SK-N-SH (cell line): ENCODE results near the gene TMEM109. TPM values are rescaled to one million over a fixed set of nuclear protein-coding genes. Genes with fewer than 3 reads are reported as not detected.

Source experiments
- CTCF ChIA-PET: fragments of 300-600, 350-600 bp; formaldehyde crosslinking; extraction: SDS; loops from one replicate; lab custom pipeline; 2021; lab: Yijun Ruan, JAX
- POLR2A ChIA-PET: fragments of 350-600 bp; sonication (Branson Sonifier 250); formaldehyde crosslinking; extraction: SDS; loops from one replicate; lab custom pipeline; 2020; ENCODE audit warnings: antibody characterized with exemption, inconsistent platforms; lab: Yijun Ruan, JAX
- DNase-seq: peaks from one replicate; pipeline ENCODE4 v3.0.0; 2012
- H2AFZ ChIP-seq: fragments of 200-600 bp; sonication (generic); 2 replicates; pipeline ENCODE4 v1.8.1; 2016; ENCODE audit warnings: antibody characterized with exemption, mild to moderate bottlenecking, low read depth
- H3F3A ChIP-seq: fragments of 200-600 bp; sonication (generic); replicated peaks from 2 replicates; pipeline ENCODE3; 2016; ENCODE audit warnings: antibody characterized with exemption, mild to moderate bottlenecking; ENCODE audit not compliant: insufficient read depth
- H3K27ac ChIP-seq, 2 experiments: fragments of 200-500 bp in 1 of 2; fragments of 200-600 bp in 1 of 2; sonication (Bioruptor generic) in 1 of 2; sonication (generic), shearing (Covaris generic) in 1 of 2; 2 replicates each; pipeline versions ENCODE4 v1.5.1 to v1.6.1; 2014 to 2016; ENCODE audit warnings: low read depth in 2 of 2, inconsistent platforms in 1 of 2, low read length in 1 of 2, mild to moderate bottlenecking in 1 of 2, mixed read lengths in 1 of 2
- H3K27me3 ChIP-seq: fragments of 200-600 bp; sonication (generic), shearing (Covaris generic); 2 replicates; pipeline ENCODE4 v1.6.1; 2016; ENCODE audit warnings: mixed run types; ENCODE audit not compliant: insufficient read depth
- H3K36me3 ChIP-seq, 2 experiments: fragments of 200-500 bp in 1 of 2; fragments of 200-600 bp in 1 of 2; sonication (Bioruptor generic) in 1 of 2; sonication (generic) in 1 of 2; replicated peaks in 1 of 2; 2 replicates each; pipeline versions ENCODE3 to v1.5.1; 2014 to 2016; ENCODE audit warnings: low read length in 1 of 2, mild to moderate bottlenecking in 1 of 2; ENCODE audit not compliant: insufficient read depth in 2 of 2, control insufficient read depth in 1 of 2
- H3K4me1 ChIP-seq, 2 experiments: fragments of 200-500 bp in 1 of 2; fragments of 200-600 bp in 1 of 2; sonication (Bioruptor generic) in 1 of 2; sonication (generic), shearing (Covaris generic) in 1 of 2; 2 replicates each; pipeline versions ENCODE4 v1.5.1 to v1.6.1; 2014 to 2016; ENCODE audit warnings: low read depth in 1 of 2, low read length in 1 of 2, mixed run types in 1 of 2; ENCODE audit not compliant: insufficient read depth in 2 of 2, control insufficient read depth in 1 of 2
- H3K4me2 ChIP-seq: fragments of 200-600 bp; sonication (generic), shearing (Covaris generic); 2 replicates; pipeline ENCODE4 v1.6.1; 2017; ENCODE audit warnings: mixed run types
- H3K4me3 ChIP-seq, 2 experiments: fragments of 200-500 bp in 1 of 2; fragments of 200-600 bp in 1 of 2; sonication (Bioruptor generic) in 1 of 2; sonication (generic), shearing (Covaris generic) in 1 of 2; 2 replicates each; pipeline versions ENCODE4 v1.5.1 to v1.8.1; 2014 to 2016; ENCODE audit warnings: low read depth in 2 of 2, inconsistent platforms in 1 of 2, low read length in 1 of 2, mild to moderate bottlenecking in 1 of 2, mixed read lengths in 1 of 2, moderate library complexity in 1 of 2
- H3K79me2 ChIP-seq: fragments of 200-600 bp; sonication (generic); 2 replicates; pipeline ENCODE4 v1.8.1; 2017; ENCODE audit warnings: mild to moderate bottlenecking; ENCODE audit not compliant: insufficient read depth
- H3K9ac ChIP-seq: fragments of 200-600 bp; sonication (generic); 2 replicates; pipeline ENCODE4 v1.6.1; 2017; ENCODE audit warnings: mixed run types
- H3K9me2 ChIP-seq: fragments of 200-600 bp; sonication (generic); 2 replicates; pipeline ENCODE4 v1.6.1; 2017; ENCODE audit warnings: mixed run types
- H3K9me3 ChIP-seq: fragments of 200-600 bp; sonication (generic); 2 replicates; pipeline ENCODE4 v1.6.1; 2017; ENCODE audit warnings: mixed run types, mild to moderate bottlenecking, moderate library complexity
- H4K20me1 ChIP-seq: fragments of 200-600 bp; sonication (generic); 2 replicates; pipeline ENCODE4 v1.6.1; 2017; ENCODE audit warnings: mild to moderate bottlenecking, mixed run types; ENCODE audit not compliant: insufficient read depth
- CTCF ChIP-seq: fragments of 200-600 bp; sonication (generic); IDR thresholded peaks from 2 replicates; pipeline ENCODE4 v1.6.1; 2017; ENCODE audit warnings: antibody characterized with exemption, mild to moderate bottlenecking, moderate library complexity
- ELF1 ChIP-seq: IDR thresholded peaks from 2 replicates; pipeline ENCODE4 v1.4.0; 2012
- FOXJ3 ChIP-seq: sonication (generic); formaldehyde crosslinking; IDR thresholded peaks from 2 replicates; pipeline ENCODE4 v1.5.1; 2020; ENCODE audit warnings: mild to moderate bottlenecking, missing genetic modification reagents
- GATA2 ChIP-seq: sonication (generic); formaldehyde crosslinking; IDR thresholded peaks from 2 replicates; pipeline ENCODE4 v1.5.0; 2020; ENCODE audit warnings: mild to moderate bottlenecking, missing genetic modification reagents
- IRF3 ChIP-seq: fragments of 150-350 bp; IDR thresholded peaks from 2 replicates; pipeline ENCODE4 v1.6.1; 2016; ENCODE audit warnings: mild to moderate bottlenecking, low read depth, low read length
- MAX ChIP-seq: IDR thresholded peaks from 2 replicates; pipeline ENCODE4 v1.4.0; 2012; ENCODE audit warnings: low read depth
- MEF2A ChIP-seq: IDR thresholded peaks from 2 replicates; pipeline ENCODE4 v1.4.0; 2012; ENCODE audit warnings: low read depth, borderline replicate concordance
- MXI1 ChIP-seq: IDR thresholded peaks from 2 replicates; pipeline ENCODE4 v1.6.1; 2012; ENCODE audit warnings: mild to moderate bottlenecking, low read depth, low read length, improper control_type of control experiment
- NFIC ChIP-seq: IDR thresholded peaks from 2 replicates; pipeline ENCODE4 v1.4.0; 2012; ENCODE audit warnings: borderline replicate concordance
- NRF1 ChIP-seq: IDR thresholded peaks from 2 replicates; pipeline ENCODE4 v1.6.1; 2012; ENCODE audit warnings: low read depth, mild to moderate bottlenecking, low read length
- PBX3 ChIP-seq: IDR thresholded peaks from 2 replicates; pipeline ENCODE4; 2012
- SIN3A ChIP-seq: IDR thresholded peaks from 2 replicates; pipeline ENCODE4 v1.6.1; 2012; ENCODE audit warnings: low read depth, mild to moderate bottlenecking, low read length, moderate library complexity, borderline replicate concordance
- SMC3 ChIP-seq: IDR thresholded peaks from 2 replicates; pipeline ENCODE4 v1.6.1; 2012; ENCODE audit warnings: low read depth, low read length, improper control_type of control experiment
- TAF1 ChIP-seq: IDR thresholded peaks from 2 replicates; pipeline ENCODE4 v1.6.1; 2012; ENCODE audit warnings: low read depth, mild to moderate bottlenecking, low read length, moderate library complexity, borderline replicate concordance
- USF1 ChIP-seq: IDR thresholded peaks from 2 replicates; pipeline ENCODE4 v1.4.0; 2012; ENCODE audit warnings: low read depth, borderline replicate concordance
- USF2 ChIP-seq: fragments of 150-350 bp; IDR thresholded peaks from 2 replicates; pipeline ENCODE4 v1.6.1; 2017; ENCODE audit warnings: antibody characterized with exemption, low read length, low read depth, borderline replicate concordance
- ZBTB33 ChIP-seq: IDR thresholded peaks from 2 replicates; pipeline ENCODE4 v1.4.0; 2012; ENCODE audit warnings: low read depth, borderline replicate concordance
- WGBS: methylation state at CpG from one replicate; pipeline ENCODE4 v1.1.6; 2017; ENCODE audit warnings: low lambda C conversion rate; 5-methylcytosine and 5-hydroxymethylcytosine counted together
- polyA plus RNA-seq, 3 experiments: library from polyadenylated mRNA; depleted of rRNA; stranded (reverse); fragments of >200 nt; gene quantifications; 2 replicates each; pipeline ENCODE4 v1.2.3, GENCODE V29; 2012

Gene TMEM109
- polyA plus RNA-seq, 1 of the 3 experiments (the other 2 are of a cell fraction) = 52.7 TPM

- peaks cover 7 to 28% of the 10 kb centered on the region in 2 experiments; a peak in 3 of 4 replicates for H3K4me1 ChIP-seq
- 82% methylated on average over 6 of the region's 6 CpGs for WGBS
- H3K27ac ChIP-seq = no peak overlapping the region
- H3K27me3 ChIP-seq = no peaks in the 10 kb centered on the region
- H3K36me3 ChIP-seq = peaks cover 6 to 30% of the 10 kb centered on the region in 2 experiments
- CTCF ChIA-PET = interaction anchor here (1.2 to 5.8 kb wide), 4 partner anchors 24 to 206 kb away, joined by 3 to 21 read pairs (median 6); no protein-coding TSS in a partner anchor
- no peak overlapping the region for H3K4me3 ChIP-seq
- H3K9me3 ChIP-seq = no peaks in the 10 kb centered on the region
- peaks cover 17% of the 10 kb centered on the region for H3K79me2 ChIP-seq
- DNase-seq = no peak
- TF ChIP-seq SMC3 (no peak), FOXJ3 (CRISPR knock-in tag) (no peak), NRF1 (no peak), ZBTB33 (no peak), MEF2A (no peak), CTCF (no peak), USF1 (no peak), MXI1 (no peak), ELF1 (no peak), MAX (no peak), GATA2 (CRISPR knock-in tag) (no peak), IRF3 (no peak), SIN3A (no peak), NFIC (no peak), PBX3 (no peak), TAF1 (no peak), USF2 (no peak)
- TF ChIP-seq, all 33 proteins: peak for 0
- POLR2A ChIA-PET = interaction anchor here (1.7 kb wide), 1 partner anchor 9 kb away, joined by 5 read pairs; the partner anchor contains the start of gene TMEM109
- Histone ChIP-seq H3K4me2 (no peak overlapping the region), H3F3A (no peaks in the 10 kb centered on the region), H4K20me1 (no peaks in the 10 kb centered on the region), H2AFZ (no peak overlapping the region), H3K9me2 (no peaks in the 10 kb centered on the region), H3K9ac (no peak overlapping the region)
Measured at GRCh38 chr11:60922906-60923305, 8.9 kb downstream of the TMEM109 start.
